ENCODE results near the gene MEN1.

Gene MEN1

GRCh38 chr11:64765851-64766665 is 44.3 kb downstream of the MEN1 start:
- CTCF ChIA-PET, result interaction anchor here (0.6 kb wide), 1 partner anchor 87 kb away, joined by 3 read pairs; no protein-coding TSS in a partner anchor
- POLR2A ChIA-PET, result no interaction called here
- no peak for TF ChIP-seq PKNOX1 (IDR thresholded peaks at IDR 0.05)
- TF ChIP-seq ARNT (IDR thresholded peaks at IDR 0.05), result no peak
- no peak for TF ChIP-seq BHLHE40 (IDR thresholded peaks at IDR 0.05; ENCODE audit: borderline replicate concordance)
- TF ChIP-seq NFRKB (IDR thresholded peaks at IDR 0.05), result no peak
- TF ChIP-seq ZNF384 (IDR thresholded peaks at IDR 0.05), result no peak
- no peak for TF ChIP-seq FOXA1 (IDR thresholded peaks at IDR 0.05)
- TF ChIP-seq HDGF (IDR thresholded peaks at IDR 0.05; ENCODE audit: borderline replicate concordance), result no peak
- TF ChIP-seq L3MBTL2 (conservative IDR thresholded peaks at IDR 0.05), result no peak
- no peak for TF ChIP-seq TARDBP (IDR thresholded peaks at IDR 0.05)
- TF ChIP-seq LEF1 (IDR thresholded peaks at IDR 0.05; ENCODE audit: borderline replicate concordance), result no peak
- no peak for TF ChIP-seq SP1 (IDR thresholded peaks at IDR 0.05)
- TF ChIP-seq FOXM1 (IDR thresholded peaks at IDR 0.05; ENCODE audit: borderline replicate concordance), result no peak
- no peak for TF ChIP-seq SUZ12 (IDR thresholded peaks at IDR 0.05)
- no peak for TF ChIP-seq CTBP1 (IDR thresholded peaks at IDR 0.05; ENCODE audit: borderline replicate concordance)
- TF ChIP-seq FOXK2 (IDR thresholded peaks at IDR 0.05), result no peak
- TF ChIP-seq ELF4 (IDR thresholded peaks at IDR 0.05), result no peak
- no peak for DNase-seq (ENCODE audit: extremely low spot score)

- TF ChIP-seq CTBP1 (IDR thresholded peaks at IDR 0.05; ENCODE audit: borderline replicate concordance) (no peak), L3MBTL2 (conservative IDR thresholded peaks at IDR 0.05) (no peak), FOXA1 (IDR thresholded peaks at IDR 0.05) (no peak), BHLHE40 (IDR thresholded peaks at IDR 0.05; ENCODE audit: borderline replicate concordance) (no peak)
- no peak for DNase-seq (ENCODE audit: extremely low spot score)
- POLR2A ChIA-PET, result interaction anchor here (2.0 kb wide), 1 partner anchor 13 kb away, joined by 11 read pairs; the partner anchor contains the start of gene SF1
- CTCF ChIA-PET, result interaction anchor here (0.6 kb wide), 1 partner anchor 88 kb away, joined by 3 read pairs; no protein-coding TSS in a partner anchor
Observed at GRCh38 chr11:64765291-64765850, 45.0 kb downstream of the MEN1 start.

GRCh38 chr11:64764753-64765152 is 45.6 kb downstream of the MEN1 start:
- POLR2A ChIA-PET, result interaction anchor here (2.0 kb wide), 1 partner anchor 14 kb away, joined by 11 read pairs; the partner anchor contains the start of gene SF1
- no peak for DNase-seq (ENCODE audit: extremely low spot score)

GRCh38 chr11:64764040-64764611 is 46.2 kb downstream of the MEN1 start:
- TF ChIP-seq ZNF384 (IDR thresholded peaks at IDR 0.05) (no peak), FOXK2 (IDR thresholded peaks at IDR 0.05) (no peak), TARDBP (IDR thresholded peaks at IDR 0.05) (no peak), BHLHE40 (IDR thresholded peaks at IDR 0.05; ENCODE audit: borderline replicate concordance) (no peak), LEF1 (IDR thresholded peaks at IDR 0.05; ENCODE audit: borderline replicate concordance) (no peak), L3MBTL2 (conservative IDR thresholded peaks at IDR 0.05) (no peak), ELF4 (IDR thresholded peaks at IDR 0.05) (no peak), SUZ12 (IDR thresholded peaks at IDR 0.05) (no peak), HDGF (IDR thresholded peaks at IDR 0.05; ENCODE audit: borderline replicate concordance) (no peak), CTBP1 (IDR thresholded peaks at IDR 0.05; ENCODE audit: borderline replicate concordance) (no peak), FOXM1 (IDR thresholded peaks at IDR 0.05; ENCODE audit: borderline replicate concordance) (no peak), FOXA1 (IDR thresholded peaks at IDR 0.05) (no peak), SP1 (IDR thresholded peaks at IDR 0.05) (no peak), NFRKB (IDR thresholded peaks at IDR 0.05) (no peak)
- no peak for DNase-seq (ENCODE audit: extremely low spot score)
- POLR2A ChIA-PET, result interaction anchor here (0.8 to 2.0 kb wide), 4 partner anchors 9 to 20 kb away, joined by 3 to 11 read pairs (median 4); partner anchors contain the start of genes RASGRP2 and SF1
- CTCF ChIA-PET, result no interaction called here

More at GRCh38 chr11:64764753-64765152, 45.6 kb downstream of the MEN1 start:
- CTCF ChIA-PET, result no interaction called here
- TF ChIP-seq ZNF384 (IDR thresholded peaks at IDR 0.05), result no peak
- TF ChIP-seq SUZ12 (IDR thresholded peaks at IDR 0.05), result no peak

- no peak for DNase-seq (ENCODE audit: extremely low spot score)
- TF ChIP-seq FOXM1 (IDR thresholded peaks at IDR 0.05; ENCODE audit: borderline replicate concordance), result no peak
- TF ChIP-seq NFRKB (IDR thresholded peaks at IDR 0.05), result no peak
- TF ChIP-seq ARNT (IDR thresholded peaks at IDR 0.05), result no peak
- TF ChIP-seq CTBP1 (IDR thresholded peaks at IDR 0.05; ENCODE audit: borderline replicate concordance), result no peak
- TF ChIP-seq TARDBP (IDR thresholded peaks at IDR 0.05), result no peak
- TF ChIP-seq SUZ12 (IDR thresholded peaks at IDR 0.05), result no peak
- no peak for TF ChIP-seq FOXK2 (IDR thresholded peaks at IDR 0.05)
- TF ChIP-seq FOXA1 (IDR thresholded peaks at IDR 0.05), result no peak
- no peak for TF ChIP-seq L3MBTL2 (conservative IDR thresholded peaks at IDR 0.05)
- no peak for TF ChIP-seq ELF4 (IDR thresholded peaks at IDR 0.05)
- CTCF ChIA-PET, result interaction anchor here (0.8 kb wide), 1 partner anchor 113 kb away, joined by 3 read pairs; no protein-coding TSS in a partner anchor
- POLR2A ChIA-PET, result interaction anchor here (0.5 to 2.0 kb wide), 5 partner anchors 9 to 36 kb away, joined by 3 to 11 read pairs (median 3); partner anchors contain the start of genes RASGRP2 and SF1
Observed at GRCh38 chr11:64763526-64764039, 46.8 kb downstream of the MEN1 start.

GRCh38 chr11:64762674-64763525 is 47.5 kb downstream of the MEN1 start:
- no peak for DNase-seq (ENCODE audit: extremely low spot score)
- TF ChIP-seq FOXM1 (IDR thresholded peaks at IDR 0.05; ENCODE audit: borderline replicate concordance) (no peak), ELF4 (IDR thresholded peaks at IDR 0.05) (no peak), NFRKB (IDR thresholded peaks at IDR 0.05) (no peak), BHLHE40 (IDR thresholded peaks at IDR 0.05; ENCODE audit: borderline replicate concordance) (no peak), FOXA1 (IDR thresholded peaks at IDR 0.05) (no peak), HDGF (IDR thresholded peaks at IDR 0.05; ENCODE audit: borderline replicate concordance) (no peak), L3MBTL2 (conservative IDR thresholded peaks at IDR 0.05) (no peak), LEF1 (IDR thresholded peaks at IDR 0.05; ENCODE audit: borderline replicate concordance) (no peak), ZNF384 (IDR thresholded peaks at IDR 0.05) (no peak), ARNT (IDR thresholded peaks at IDR 0.05) (no peak), SP1 (IDR thresholded peaks at IDR 0.05) (no peak), FOXK2 (IDR thresholded peaks at IDR 0.05) (no peak), PKNOX1 (IDR thresholded peaks at IDR 0.05) (no peak), SUZ12 (IDR thresholded peaks at IDR 0.05) (no peak), CTBP1 (IDR thresholded peaks at IDR 0.05; ENCODE audit: borderline replicate concordance) (no peak), TARDBP (IDR thresholded peaks at IDR 0.05) (no peak)
- ChIA-PET POLR2A (interaction anchor here (0.5 to 2.0 kb wide), 7 partner anchors 8 to 37 kb away, joined by 3 to 11 read pairs (median 4); partner anchors contain the start of genes RASGRP2 and SF1), CTCF (interaction anchor here (0.8 kb wide), 1 partner anchor 112 kb away, joined by 3 read pairs; no protein-coding TSS in a partner anchor)
